Naive B cell (primary cell): ENCODE measurements around the gene DSTN. TPM values are rescaled to one million over a fixed set of nuclear protein-coding genes. Genes with fewer than 3 reads are reported as not detected.

ENCODE experiments used
- ATAC-seq, 2 donors: fragments of 150-1000 bp; cut with Tn5 transposase; 2 replicates each; pipeline ENCODE4 v1.10.0; 2021; ENCODE audit warnings: low read depth in 2 of 2, mild to moderate bottlenecking in 2 of 2, moderate library complexity in 2 of 2
- DNase-seq: peaks from one replicate; pipeline ENCODE4 v3.0.0; 2022
- H3K27ac Mint-ChIP-seq, 6 donors: one replicate each; pipeline ENCODE4 v1.8.0; 2020 to 2022; ENCODE audit warnings: mild to moderate bottlenecking in 6 of 6, mixed read lengths in 6 of 6, moderate library complexity in 5 of 6, inconsistent platforms in 2 of 6
- H3K27me3 Mint-ChIP-seq, 3 donors: one replicate each; pipeline ENCODE4 v1.8.0; 2021 to 2022; ENCODE audit warnings: mixed read lengths in 3 of 3, mild to moderate bottlenecking in 1 of 3
- H3K36me3 Mint-ChIP-seq, 2 donors: one replicate each; pipeline ENCODE4 v1.8.0; 2020 to 2022; ENCODE audit warnings: mixed read lengths in 2 of 2, inconsistent platforms in 1 of 2, mild to moderate bottlenecking in 1 of 2
- H3K4me1 Mint-ChIP-seq, 3 donors: one replicate each; pipeline ENCODE4 v1.8.0; 2020 to 2022; ENCODE audit warnings: mixed read lengths in 3 of 3, inconsistent platforms in 1 of 3, mild to moderate bottlenecking in 1 of 3, moderate library complexity in 1 of 3
- H3K4me3 Mint-ChIP-seq, 8 donors: one replicate each; pipeline ENCODE4 v1.8.0; 2020 to 2022; ENCODE audit warnings: mild to moderate bottlenecking in 8 of 8, mixed read lengths in 8 of 8, moderate library complexity in 8 of 8, inconsistent platforms in 2 of 8
- H3K9me3 Mint-ChIP-seq, 7 donors: one replicate each; pipeline ENCODE4 v1.8.0; 2020 to 2022; ENCODE audit warnings: mixed read lengths in 7 of 7, mild to moderate bottlenecking in 5 of 7, inconsistent platforms in 2 of 7, moderate library complexity in 1 of 7
- polyA plus RNA-seq, 6 donors: library from polyadenylated mRNA; unstranded; fragments of 300-500 nt; fragmentation: Illumina TruSeq; gene quantifications; one replicate each; pipeline ENCODE4 v1.2.3, GENCODE V29; 2021; ENCODE audit warnings: low read depth in 6 of 6

DSTN gene
- polyA plus RNA-seq, 6 donors from 2014 or later: 33.8 to 58.8 (median 39.3) TPM

GRCh38 chr20:17645546-17646208, 75.8 kb downstream of the DSTN start:
- no peaks in the 10 kb centered on the region for H3K36me3 Mint-ChIP-seq
- DNase-seq (no peak), ATAC-seq (no peak)
- H3K9me3 Mint-ChIP-seq: no peaks in the 10 kb centered on the region
- peak overlapping the region in 1 of 6 donors; percentile 36 for H3K27ac Mint-ChIP-seq
- peaks cover 18 to 50% (median 23%) of the 10 kb centered on the region in 3 donors for H3K4me1 Mint-ChIP-seq
- H3K4me3 Mint-ChIP-seq: no peak overlapping the region
- no peaks in the 10 kb centered on the region for H3K27me3 Mint-ChIP-seq

- DNase-seq (no peak), ATAC-seq (no peak)
- Mint-ChIP-seq H3K4me1 (peaks cover 18 to 50% (median 27%) of the 10 kb centered on the region in 3 donors), H3K27me3 (no peaks in the 10 kb centered on the region), H3K36me3 (no peaks in the 10 kb centered on the region), H3K9me3 (no peaks in the 10 kb centered on the region), H3K4me3 (no peak overlapping the region), H3K27ac (peak overlapping the region in 3 of 6 donors; percentile 26 to 72 (median 36))
Observed at GRCh38 chr20:17646209-17646960, 76.5 kb downstream of the DSTN start.

DNA sequence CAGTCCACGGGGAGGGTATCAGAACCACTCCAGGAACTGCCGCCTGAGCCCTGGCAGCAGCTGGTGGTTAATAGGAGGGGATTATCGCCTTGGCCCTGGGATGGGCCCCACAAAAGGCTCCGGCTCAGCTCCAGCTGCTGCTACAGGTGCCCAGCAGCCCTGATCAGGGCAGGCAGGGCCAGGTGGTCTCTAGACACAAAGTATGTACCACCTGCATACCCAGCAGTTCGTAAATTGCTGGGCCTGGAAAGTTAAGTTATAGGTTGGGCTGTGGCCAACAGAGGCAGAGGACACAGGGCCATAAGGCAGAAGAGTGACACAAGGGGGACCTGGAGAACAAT, 77.1 kb downstream of the DSTN start:
- no peak for ATAC-seq
- no peak for DNase-seq
- no peaks in the 10 kb centered on the region for H3K27me3 Mint-ChIP-seq
- H3K4me1 Mint-ChIP-seq: peaks cover 18 to 50% (median 27%) of the 10 kb centered on the region in 3 donors
- no peaks in the 10 kb centered on the region for H3K36me3 Mint-ChIP-seq
- H3K27ac Mint-ChIP-seq: peak overlapping the region in 1 of 6 donors; percentile 26
- H3K4me3 Mint-ChIP-seq: no peak overlapping the region
- no peaks in the 10 kb centered on the region for H3K9me3 Mint-ChIP-seq

DNA sequence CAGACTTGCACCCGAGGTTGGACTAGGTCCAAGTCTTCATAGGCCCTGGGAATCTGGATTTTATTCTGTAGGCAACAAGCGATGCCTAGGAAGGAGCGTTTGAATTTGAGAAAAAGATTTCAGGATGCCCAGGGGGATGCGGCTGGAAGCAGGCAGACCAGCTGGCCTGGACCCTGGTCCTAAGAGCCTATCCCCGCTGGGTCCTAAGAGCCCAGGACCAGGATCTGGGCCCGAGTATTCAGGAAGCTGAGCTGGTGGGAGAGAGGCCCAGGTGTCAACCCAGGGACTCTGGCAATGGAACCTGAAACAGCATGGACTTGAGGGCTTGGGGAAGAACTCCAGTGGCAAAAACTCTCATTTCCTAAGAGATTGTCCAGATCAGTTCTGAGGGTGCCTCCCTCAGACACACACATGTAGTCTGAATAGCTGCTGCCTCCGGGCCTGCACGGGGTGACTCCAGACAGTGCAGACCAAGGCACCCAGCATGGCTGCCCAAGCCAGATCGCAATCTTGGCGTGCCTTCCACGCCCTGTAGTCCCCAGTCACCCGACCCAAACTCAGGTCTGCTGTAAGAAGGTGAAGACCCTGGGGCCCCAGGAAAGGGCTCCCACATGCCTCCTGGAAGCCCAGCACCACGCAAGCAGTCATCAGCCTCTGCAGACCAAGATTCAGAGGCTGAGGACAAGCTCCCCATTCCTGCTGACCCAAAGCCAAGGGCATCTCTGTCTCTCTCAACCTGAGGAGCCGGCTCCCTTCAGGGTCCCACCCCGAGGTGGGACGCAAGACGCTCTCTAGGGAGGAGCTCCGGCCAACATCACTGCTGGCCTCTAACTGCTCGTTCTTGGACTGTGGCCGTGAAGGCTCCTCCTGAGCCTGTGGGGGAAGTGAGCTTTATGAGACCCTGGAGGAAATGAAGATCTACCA, 77.8 kb downstream of the DSTN start:
- Mint-ChIP-seq H3K36me3 (no peaks in the 10 kb centered on the region), H3K27ac (peak overlapping the region in 4 of 6 donors; percentile 16 to 57 (median 50)), H3K4me1 (peaks cover 18 to 50% (median 27%) of the 10 kb centered on the region in 3 donors), H3K9me3 (no peaks in the 10 kb centered on the region), H3K27me3 (no peaks in the 10 kb centered on the region), H3K4me3 (peak overlapping the region in 3 of 8 donors; percentile 18 to 49 (median 47))
- ATAC-seq (no peak), DNase-seq (no peak)

GRCh38 chr20:17648315-17648646, 78.4 kb downstream of the DSTN start:
- peaks cover 18 to 50% (median 27%) of the 10 kb centered on the region in 3 donors for H3K4me1 Mint-ChIP-seq
- DNase-seq (no peak), ATAC-seq (no peak)
- peak overlapping the region in 4 of 8 donors; percentile 18 to 68 (median 42) for H3K4me3 Mint-ChIP-seq
- H3K27me3 Mint-ChIP-seq: no peaks in the 10 kb centered on the region
- no peaks in the 10 kb centered on the region for H3K9me3 Mint-ChIP-seq
- H3K27ac Mint-ChIP-seq: peak overlapping the region in 2 of 6 donors; percentile 16 to 22
- H3K36me3 Mint-ChIP-seq: no peaks in the 10 kb centered on the region

DNA sequence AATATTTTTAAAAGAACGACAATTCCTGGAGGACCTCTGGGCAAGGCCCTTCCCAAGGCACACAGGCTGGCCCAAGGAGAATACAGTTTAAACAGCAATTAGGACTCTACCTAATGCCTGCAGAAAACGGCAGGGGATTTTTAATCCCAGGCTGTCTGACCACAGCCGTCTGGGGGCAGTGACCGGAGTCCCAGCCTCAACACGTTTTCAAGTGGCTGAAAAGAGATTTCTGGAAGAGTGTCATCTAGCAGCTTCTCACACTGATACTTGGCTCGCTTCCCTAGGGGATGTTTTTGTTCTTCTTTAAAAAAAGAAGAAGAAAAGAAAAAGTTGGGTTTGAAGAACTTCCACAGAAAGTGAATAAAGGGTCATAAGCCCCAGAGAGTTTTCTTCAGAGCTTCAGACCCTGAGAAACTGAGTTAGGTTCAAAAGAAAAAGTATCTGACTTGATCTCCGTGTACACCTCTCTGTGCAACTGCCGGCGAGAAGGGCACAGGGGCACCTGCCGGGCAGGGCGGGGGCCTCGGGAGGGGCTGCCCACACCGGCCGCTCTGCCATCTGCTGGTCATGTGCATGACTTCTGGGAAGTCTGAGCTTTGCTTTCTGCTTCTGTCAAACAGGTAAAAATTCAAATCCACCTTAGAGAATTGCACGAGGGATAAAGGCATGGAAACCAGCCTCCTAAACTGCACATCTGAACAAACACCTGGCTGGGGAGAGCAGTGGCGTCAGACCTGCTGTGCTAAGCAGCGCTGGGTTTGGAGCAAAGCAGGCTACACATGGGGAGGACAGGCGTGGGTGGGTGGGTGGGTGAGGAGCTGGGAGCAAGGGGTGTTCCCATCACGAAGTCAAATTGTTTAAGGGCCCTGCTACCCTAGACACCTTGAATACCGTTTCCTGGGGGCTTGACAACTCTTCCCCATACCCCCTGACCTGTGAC, 79.2 kb downstream of the DSTN start:
- peaks cover 15 to 42% (median 23%) of the 10 kb centered on the region in 3 donors for H3K4me1 Mint-ChIP-seq
- peak overlapping the region in 4 of 6 donors; percentile 28 to 89 (median 38) for H3K27ac Mint-ChIP-seq
- H3K36me3 Mint-ChIP-seq: no peaks in the 10 kb centered on the region
- ATAC-seq (peak; percentile 83 to 84), DNase-seq (peak; percentile 50)
- no peaks in the 10 kb centered on the region for H3K27me3 Mint-ChIP-seq
- H3K4me3 Mint-ChIP-seq: peak overlapping the region in 6 of 8 donors; percentile 18 to 82 (median 60)
- H3K9me3 Mint-ChIP-seq: no peaks in the 10 kb centered on the region

DNA sequence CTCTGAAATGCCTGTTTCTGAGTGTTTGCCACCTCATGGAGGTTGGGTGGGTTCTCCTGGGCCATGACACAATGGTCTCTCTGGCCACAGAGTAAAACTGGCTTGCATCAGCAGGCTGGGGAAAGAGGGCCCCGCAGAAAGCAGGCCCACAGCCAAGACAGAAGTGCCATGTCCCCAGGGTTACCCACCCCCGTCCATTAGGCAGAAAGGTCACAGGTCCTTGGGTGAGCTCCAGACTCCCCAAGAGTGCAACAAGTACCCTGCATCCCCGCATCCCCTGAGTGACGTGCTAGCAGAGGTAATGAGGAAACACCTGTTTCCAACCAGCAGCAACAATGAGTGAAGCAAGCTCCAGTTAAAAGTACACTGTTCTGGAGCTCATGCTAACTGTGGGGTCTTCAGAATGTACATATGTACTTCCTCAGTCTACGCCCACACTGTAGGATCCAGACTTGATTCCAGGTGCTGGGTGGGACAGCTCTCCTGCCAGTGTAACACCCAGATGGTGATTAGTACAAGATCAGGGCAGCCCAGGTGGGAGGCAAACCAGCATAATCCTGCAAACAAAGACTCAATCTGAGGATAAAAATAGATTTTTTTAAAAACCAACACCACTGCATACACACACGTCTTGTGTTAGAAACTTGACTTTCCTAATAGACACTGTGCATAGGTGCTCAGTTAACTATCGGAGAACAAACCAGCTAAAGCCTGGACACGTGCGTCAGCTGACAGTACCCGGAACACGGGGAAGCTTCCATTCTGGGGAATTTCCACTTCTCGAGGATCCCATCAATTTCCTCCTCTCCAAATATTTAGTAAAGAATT, 80.6 kb downstream of the DSTN start:
- Mint-ChIP-seq H3K27me3 (no peaks in the 10 kb centered on the region), H3K4me1 (peaks cover 6 to 32% (median 23%) of the 10 kb centered on the region in 3 donors), H3K4me3 (peak overlapping the region in 1 of 8 donors; percentile 15), H3K9me3 (no peaks in the 10 kb centered on the region), H3K27ac (peak overlapping the region in 3 of 6 donors; percentile 32 to 81 (median 41)), H3K36me3 (no peaks in the 10 kb centered on the region)
- peak; percentile 49 to 59 for ATAC-seq
- peak; percentile 22 for DNase-seq

DNA sequence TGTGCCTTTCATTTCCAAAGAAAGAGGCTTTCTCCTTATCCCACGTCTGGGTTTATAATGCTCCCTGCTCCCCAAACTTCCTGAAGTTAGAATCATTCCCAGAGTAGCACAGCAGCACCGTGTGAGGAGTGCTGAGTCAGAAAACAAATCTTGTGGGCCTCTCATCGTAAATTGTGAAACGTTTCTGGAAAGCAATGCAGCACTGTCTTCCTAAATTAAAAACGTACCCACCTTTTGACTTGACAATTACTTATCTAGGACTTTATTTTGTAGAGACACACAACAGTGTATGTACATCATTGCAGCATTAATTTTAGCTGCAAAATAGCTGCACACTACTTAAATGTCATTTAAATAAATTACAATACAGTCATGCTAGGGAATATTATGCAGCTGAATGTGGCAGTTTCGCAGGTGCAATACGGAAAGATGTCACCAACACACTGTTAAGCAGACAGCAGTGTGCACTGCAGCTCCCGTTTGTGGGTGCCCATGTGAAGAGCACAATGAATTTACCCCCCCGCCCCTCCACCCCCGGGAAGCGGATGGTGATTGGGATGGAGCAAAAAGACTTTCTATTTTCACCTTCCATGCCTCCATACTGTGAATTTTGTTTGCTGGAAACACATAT, 81.4 kb downstream of the DSTN start:
- no peaks in the 10 kb centered on the region for H3K9me3 Mint-ChIP-seq
- no peak overlapping the region for H3K4me3 Mint-ChIP-seq

GRCh38 chr20:17651760-17652388, 82.0 kb downstream of the DSTN start:
- DNase-seq (no peak), ATAC-seq (no peak)
- peaks cover 0 to 6% of the 10 kb centered on the region in 2 donors for H3K36me3 Mint-ChIP-seq
- no peaks in the 10 kb centered on the region for H3K27me3 Mint-ChIP-seq
- peaks cover 7 to 29% (median 23%) of the 10 kb centered on the region in 3 donors for H3K4me1 Mint-ChIP-seq
- no peak overlapping the region for H3K4me3 Mint-ChIP-seq
- peak overlapping the region in 1 of 6 donors; percentile 36 for H3K27ac Mint-ChIP-seq
- H3K9me3 Mint-ChIP-seq: no peaks in the 10 kb centered on the region

More for the DNA sequence above, 81.4 kb downstream of the DSTN start:
- peak overlapping the region in 1 of 6 donors; percentile 24 for H3K27ac Mint-ChIP-seq
- ATAC-seq: no peak
- H3K4me1 Mint-ChIP-seq: peaks cover 7 to 32% (median 23%) of the 10 kb centered on the region in 3 donors
- no peaks in the 10 kb centered on the region for H3K36me3 Mint-ChIP-seq
- no peaks in the 10 kb centered on the region for H3K27me3 Mint-ChIP-seq
- no peak for DNase-seq

DNA sequence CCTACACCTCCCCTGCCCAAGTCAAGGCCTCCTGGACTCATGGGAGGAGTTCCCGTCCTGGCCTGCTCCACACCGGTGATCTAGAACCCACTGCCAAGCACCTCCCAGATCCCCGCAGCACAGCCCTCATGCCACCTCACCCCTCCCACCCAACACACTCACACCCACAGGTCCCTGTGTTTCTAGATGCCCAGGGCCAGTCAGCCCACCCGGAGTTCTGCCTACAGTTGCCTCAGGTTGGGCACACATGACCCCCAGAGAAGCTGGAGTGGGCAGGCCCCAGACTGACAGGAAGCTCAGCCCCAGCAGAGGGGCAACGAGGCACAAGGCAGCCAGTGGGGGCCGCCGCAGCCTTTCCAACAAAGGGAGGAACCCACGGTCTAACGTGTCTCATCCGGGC, 82.5 kb downstream of the DSTN start:
- ATAC-seq: no peak
- H3K4me1 Mint-ChIP-seq: peaks cover 7 to 29% (median 25%) of the 10 kb centered on the region in 3 donors
- peak overlapping the region in 1 of 6 donors; percentile 36 for H3K27ac Mint-ChIP-seq
- H3K9me3 Mint-ChIP-seq: no peaks in the 10 kb centered on the region
- H3K27me3 Mint-ChIP-seq: no peaks in the 10 kb centered on the region
- H3K4me3 Mint-ChIP-seq: peak overlapping the region in 1 of 8 donors; percentile 57
- peaks cover 0 to 9% of the 10 kb centered on the region in 2 donors for H3K36me3 Mint-ChIP-seq
- no peak for DNase-seq
